GM12874 (cell line): Measurements from ENCODE around the gene C20orf204.

Experiments used
- TF ChIP-seq, protein P1 (sequence below): IDR thresholded peaks from 2 replicates; pipeline ENCODE4 v1.5.1; 2011; ENCODE audit warnings: low read depth, mild to moderate bottlenecking, control low read depth, low read length, moderate library complexity; ENCODE audit not compliant: insufficient read depth

C20orf204 gene

GRCh38 chr20:64056639-64056888, 20.6 kb downstream of the C20orf204 start:
- TF ChIP-seq, protein P1, sequence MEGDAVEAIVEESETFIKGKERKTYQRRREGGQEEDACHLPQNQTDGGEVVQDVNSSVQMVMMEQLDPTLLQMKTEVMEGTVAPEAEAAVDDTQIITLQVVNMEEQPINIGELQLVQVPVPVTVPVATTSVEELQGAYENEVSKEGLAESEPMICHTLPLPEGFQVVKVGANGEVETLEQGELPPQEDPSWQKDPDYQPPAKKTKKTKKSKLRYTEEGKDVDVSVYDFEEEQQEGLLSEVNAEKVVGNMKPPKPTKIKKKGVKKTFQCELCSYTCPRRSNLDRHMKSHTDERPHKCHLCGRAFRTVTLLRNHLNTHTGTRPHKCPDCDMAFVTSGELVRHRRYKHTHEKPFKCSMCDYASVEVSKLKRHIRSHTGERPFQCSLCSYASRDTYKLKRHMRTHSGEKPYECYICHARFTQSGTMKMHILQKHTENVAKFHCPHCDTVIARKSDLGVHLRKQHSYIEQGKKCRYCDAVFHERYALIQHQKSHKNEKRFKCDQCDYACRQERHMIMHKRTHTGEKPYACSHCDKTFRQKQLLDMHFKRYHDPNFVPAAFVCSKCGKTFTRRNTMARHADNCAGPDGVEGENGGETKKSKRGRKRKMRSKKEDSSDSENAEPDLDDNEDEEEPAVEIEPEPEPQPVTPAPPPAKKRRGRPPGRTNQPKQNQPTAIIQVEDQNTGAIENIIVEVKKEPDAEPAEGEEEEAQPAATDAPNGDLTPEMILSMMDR = no peak

GRCh38 chr20:64056889-64057627, 21.1 kb downstream of the C20orf204 start:
- TF ChIP-seq, protein P1 = no peak

GRCh38 chr20:64057628-64058498, 21.9 kb downstream of the C20orf204 start:
- TF ChIP-seq, protein P1 = peak; percentile 97

GRCh38 chr20:64058536-64058935, 22.6 kb downstream of the C20orf204 start:
- TF ChIP-seq, protein P1 = no peak

DNA sequence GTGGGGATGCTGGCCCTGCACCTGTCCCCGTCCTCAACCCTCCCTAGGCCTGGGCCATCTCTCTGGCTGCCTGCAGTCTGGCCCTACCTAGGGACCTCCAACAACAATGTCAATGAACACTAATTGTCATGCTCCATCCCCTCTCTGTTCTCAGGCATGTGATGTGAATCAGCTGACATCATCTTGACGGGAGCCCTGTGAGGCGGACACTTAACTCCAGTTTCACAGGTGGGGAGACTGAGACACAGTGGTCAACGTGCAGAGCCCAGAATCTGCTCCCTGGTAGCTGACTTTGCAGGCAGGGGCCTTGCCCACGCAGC, 26.3 kb downstream of the C20orf204 start:
- TF ChIP-seq, protein P1 = no peak

DNA sequence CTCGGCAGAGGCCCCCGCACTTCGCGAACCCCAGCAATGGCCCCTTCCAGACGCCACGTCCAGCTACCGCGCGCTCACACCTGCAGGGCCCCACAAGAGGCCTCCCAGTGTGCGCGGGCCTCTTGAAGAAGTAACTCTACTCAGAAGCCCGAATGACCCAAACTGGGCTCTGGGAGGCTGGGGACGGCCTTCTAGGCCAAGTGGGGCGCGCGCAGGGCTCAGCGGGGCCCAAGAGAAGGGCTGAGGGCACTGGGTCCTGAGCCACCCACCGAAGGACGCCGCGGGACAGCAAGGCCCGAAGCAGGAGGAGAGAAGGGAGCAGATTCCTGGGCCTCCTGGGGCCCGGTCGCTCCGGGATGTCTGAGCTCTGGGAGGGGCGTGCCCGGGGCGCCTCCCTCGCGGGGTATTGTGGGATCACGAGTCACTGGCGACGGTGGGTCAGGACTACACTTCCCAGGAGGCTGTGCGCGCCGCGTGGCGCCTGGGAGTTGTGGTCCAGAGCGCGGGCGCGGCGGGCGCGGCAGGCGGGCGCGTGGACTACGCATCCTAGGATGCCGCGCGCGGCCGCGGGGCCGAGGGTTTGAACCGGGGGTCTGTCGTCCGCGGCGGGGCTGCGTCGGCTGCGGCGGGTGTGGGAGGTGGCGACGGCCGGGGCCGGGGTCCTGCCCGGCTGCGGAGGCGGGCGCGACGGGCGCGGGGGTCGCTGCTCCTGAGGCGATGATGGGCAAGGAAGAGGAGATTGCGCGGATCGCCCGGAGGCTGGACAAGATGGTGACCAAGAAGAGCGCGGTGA, 26.8 kb downstream of the C20orf204 start, which contains the start of gene TCEA2:
Gene TCEA2, plus strand, starts transcription at position 603 of the 793 bp plus-strand sequence. Its CDS starts 115 bp downstream, at position 718.
- TF ChIP-seq, protein P1 = no peak

DNA sequence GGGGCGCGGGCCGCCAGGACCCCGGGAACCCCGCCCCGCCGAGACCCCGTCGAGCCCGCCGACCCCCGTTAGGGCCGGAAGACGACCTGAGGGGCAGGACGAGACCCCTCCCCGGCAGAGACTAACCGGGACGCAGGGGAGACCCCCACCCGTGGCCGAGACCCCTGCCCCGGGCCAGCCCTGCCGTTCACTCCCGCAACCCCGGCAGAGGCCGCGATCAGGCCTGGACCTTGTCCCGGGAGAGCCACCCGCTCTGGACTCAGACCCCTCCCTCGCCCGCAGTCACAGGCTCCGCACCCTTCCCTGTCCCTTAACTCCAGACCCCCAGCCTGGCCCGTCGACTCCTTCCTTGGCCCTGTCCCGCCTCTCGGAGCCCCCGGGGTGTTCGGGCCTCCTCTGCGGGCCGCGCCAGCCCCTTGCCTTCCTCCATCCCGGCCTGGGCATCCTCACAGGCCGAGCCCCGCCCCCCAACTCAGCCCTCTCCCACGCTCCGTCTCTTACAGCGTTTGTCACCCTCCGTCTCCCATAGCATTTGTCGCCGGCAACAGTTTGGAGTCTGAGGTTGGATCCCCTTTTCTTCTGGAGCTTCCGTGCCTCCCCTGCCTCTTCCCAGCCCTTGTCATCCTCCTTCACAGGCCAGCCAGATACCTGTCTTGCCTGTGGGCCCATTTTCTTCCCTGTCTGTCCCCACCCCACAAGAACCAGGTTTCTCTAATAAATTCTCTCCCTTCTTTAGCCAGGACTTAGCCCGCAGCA, 27.6 kb downstream of the C20orf204 start:
- TF ChIP-seq, protein P1 = no peak
